Neural cell (in vitro differentiated cells): Measurements from ENCODE around the gene ZNF280C. TPM values are rescaled to one million over a fixed set of nuclear protein-coding genes. Genes with fewer than 3 reads are reported as not detected.
A peak's percentile ranks its signal among the peaks of the same experiment; 100 is the strongest.

ENCODE experiments used
- H2AFZ ChIP-seq: fragments of 200-600, 300-800 bp; sonication (generic), shearing (Covaris generic); 2 replicates; pipeline ENCODE4 v1.6.0; 2014; ENCODE audit warnings: low read depth, mild to moderate bottlenecking, antibody characterized with exemption, low read length, moderate library complexity
- H3F3A ChIP-seq: fragments of 200-600 bp; shearing (Covaris generic); 2 replicates; pipeline ENCODE4 v1.6.1; 2016; ENCODE audit warnings: mild to moderate bottlenecking, moderate library complexity, mixed read lengths, antibody characterized with exemption, low read length; ENCODE audit not compliant: insufficient read depth, poor library complexity, severe bottlenecking
- H3K27ac ChIP-seq: fragments of 200-600, 300-800 bp; sonication (generic), shearing (Covaris generic); 2 replicates; pipeline ENCODE4 v1.5.1; 2014; ENCODE audit warnings: mild to moderate bottlenecking, low read length, moderate library complexity
- H3K27me3 ChIP-seq: fragments of 300-800, 200-600 bp; sonication (generic), shearing (Covaris generic); 2 replicates; pipeline ENCODE4 v1.6.0; 2014; ENCODE audit warnings: mild to moderate bottlenecking, low read depth, low read length, moderate library complexity; ENCODE audit not compliant: insufficient read depth
- H3K36me3 ChIP-seq: fragments of 300-800, 200-600 bp; sonication (generic), shearing (Covaris generic); 2 replicates; pipeline ENCODE4 v1.5.1; 2014; ENCODE audit warnings: mild to moderate bottlenecking, antibody characterized with exemption, low read length, moderate library complexity; ENCODE audit not compliant: insufficient read depth
- H3K4me2 ChIP-seq: fragments of 300-800, 200-600 bp; sonication (generic), shearing (Covaris generic); 2 replicates; pipeline ENCODE4 v1.6.0; 2014; ENCODE audit warnings: mild to moderate bottlenecking, low read length
- H3K4me3 ChIP-seq: fragments of 300-800, 200-600 bp; sonication (generic), shearing (Covaris generic); 2 replicates; pipeline ENCODE4 v1.5.1; 2014; ENCODE audit warnings: mild to moderate bottlenecking, low read length, moderate library complexity
- H3K79me2 ChIP-seq: fragments of 200-600 bp; shearing (Covaris generic); replicated peaks from 2 replicates; pipeline ENCODE4 v1.6.0; 2014; ENCODE audit warnings: mild to moderate bottlenecking, low read length, moderate library complexity; ENCODE audit not compliant: insufficient read depth
- H3K9ac ChIP-seq: fragments of 300-800, 200-600 bp; sonication (generic), shearing (Covaris generic); 2 replicates; pipeline ENCODE4 v1.6.1; 2016; ENCODE audit warnings: mild to moderate bottlenecking, low read length, mixed read lengths
- H3K9me2 ChIP-seq: fragments of 200-600 bp; shearing (Covaris generic); 2 replicates; pipeline ENCODE4 v1.6.1; 2016; ENCODE audit warnings: mild to moderate bottlenecking, low read length, mixed read lengths; ENCODE audit not compliant: insufficient read depth
- H3K9me3 ChIP-seq: fragments of 200-600, 300-800 bp; sonication (generic), shearing (Covaris generic); 2 replicates; pipeline ENCODE4 v1.6.1; 2016; ENCODE audit warnings: mild to moderate bottlenecking, mixed run types, low read length, moderate library complexity, mixed read lengths
- H4K20me1 ChIP-seq: fragments of 200-600 bp; shearing (Covaris generic); 2 replicates; pipeline ENCODE4 v1.6.1; 2016; ENCODE audit warnings: mild to moderate bottlenecking, mixed run types; ENCODE audit not compliant: insufficient read depth
- EP300 ChIP-seq: fragments of 450-650 bp; conservative IDR thresholded peaks from 2 replicates; pipeline ENCODE4 v1.6.1; 2014; ENCODE audit warnings: antibody characterized with exemption, mild to moderate bottlenecking, moderate library complexity; ENCODE audit not compliant: poor library complexity, severe bottlenecking
- EZH2 ChIP-seq: fragments of 200-600, 300-800 bp; shearing (Covaris generic), sonication (generic); IDR thresholded peaks from 2 replicates; pipeline ENCODE4 v1.6.1; 2014; ENCODE audit warnings: antibody characterized with exemption, low read length, borderline replicate concordance, mild to moderate bottlenecking; ENCODE audit not compliant: insufficient read depth, poor library complexity, severe bottlenecking
- MXI1 ChIP-seq: fragments of 450-650 bp; conservative IDR thresholded peaks from 2 replicates; pipeline ENCODE4 v1.6.1; 2014; ENCODE audit warnings: antibody characterized with exemption, mild to moderate bottlenecking; ENCODE audit not compliant: poor library complexity, severe bottlenecking
- POLR2AphosphoS5 ChIP-seq: IDR thresholded peaks from 2 replicates; pipeline ENCODE4 v1.6.1; 2012
- RAD21 ChIP-seq: fragments of 450-650 bp; conservative IDR thresholded peaks from 2 replicates; pipeline ENCODE4 v1.6.1; 2014; ENCODE audit warnings: antibody characterized with exemption, mild to moderate bottlenecking, moderate library complexity
- SMC3 ChIP-seq: fragments of 450-650 bp; conservative IDR thresholded peaks from 2 replicates; pipeline ENCODE4 v1.6.1; 2014; ENCODE audit warnings: antibody characterized with exemption, mild to moderate bottlenecking, moderate library complexity; ENCODE audit not compliant: poor library complexity
- TAF1 ChIP-seq: IDR thresholded peaks from 2 replicates; pipeline ENCODE4 v1.6.1; 2012; ENCODE audit warnings: low read depth
- polyA plus RNA-seq: library from polyadenylated mRNA; depleted of rRNA; stranded (reverse); fragments of >200 nt; gene quantifications from 2 replicates; pipeline ENCODE4 v1.2.3, GENCODE V29; 2014
- TF ChIP-seq, protein P1 (sequence below): fragments of 450-650 bp; IDR thresholded peaks from 2 replicates; pipeline ENCODE4 v1.5.1; 2014; ENCODE audit warnings: antibody characterized with exemption, mild to moderate bottlenecking, moderate library complexity; ENCODE audit not compliant: poor library complexity, severe bottlenecking
- TF ChIP-seq, protein P2 (sequence below): IDR thresholded peaks from 2 replicates; pipeline ENCODE4 v1.6.1; 2012; ENCODE audit warnings: borderline replicate concordance

The ZNF280C gene
- polyA plus RNA-seq, 1 donor from 2014 or later = 9.5 TPM

DNA sequence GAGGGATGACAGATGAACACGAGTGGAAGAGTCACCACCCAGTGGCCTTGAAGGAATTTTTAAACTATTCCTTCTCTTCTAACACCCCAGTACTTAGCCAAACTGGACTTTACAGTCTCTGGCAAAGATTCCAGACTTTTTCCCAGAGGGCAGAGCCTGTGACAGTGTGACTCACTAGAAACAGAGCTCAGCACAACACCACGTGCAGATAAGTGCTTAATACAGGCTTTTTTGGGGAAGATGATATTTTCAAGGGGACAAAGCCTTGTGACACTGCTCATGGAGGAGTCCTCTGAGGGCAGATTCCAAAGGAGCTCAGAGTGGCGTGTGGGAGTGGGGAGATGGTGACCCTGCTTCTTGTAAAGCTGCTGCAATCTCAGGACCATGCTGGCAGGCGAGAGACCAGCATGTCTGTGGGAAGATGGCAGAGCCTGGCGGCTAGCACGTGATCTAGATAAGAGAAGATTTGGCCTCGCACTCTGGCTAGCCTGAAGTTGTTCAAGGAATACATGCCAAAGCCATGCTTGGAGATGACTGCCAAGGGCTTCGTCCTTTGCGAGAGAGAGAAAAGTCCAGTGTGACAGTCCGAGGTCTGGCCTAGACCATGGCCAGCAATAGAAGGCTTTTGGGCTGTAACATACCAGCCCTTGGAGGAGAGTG lies 94.5 kb downstream of the ZNF280C start:
- Histone ChIP-seq H3K27ac (no peak overlapping the region), H3K27me3 (no peaks in the 10 kb centered on the region)

DNA sequence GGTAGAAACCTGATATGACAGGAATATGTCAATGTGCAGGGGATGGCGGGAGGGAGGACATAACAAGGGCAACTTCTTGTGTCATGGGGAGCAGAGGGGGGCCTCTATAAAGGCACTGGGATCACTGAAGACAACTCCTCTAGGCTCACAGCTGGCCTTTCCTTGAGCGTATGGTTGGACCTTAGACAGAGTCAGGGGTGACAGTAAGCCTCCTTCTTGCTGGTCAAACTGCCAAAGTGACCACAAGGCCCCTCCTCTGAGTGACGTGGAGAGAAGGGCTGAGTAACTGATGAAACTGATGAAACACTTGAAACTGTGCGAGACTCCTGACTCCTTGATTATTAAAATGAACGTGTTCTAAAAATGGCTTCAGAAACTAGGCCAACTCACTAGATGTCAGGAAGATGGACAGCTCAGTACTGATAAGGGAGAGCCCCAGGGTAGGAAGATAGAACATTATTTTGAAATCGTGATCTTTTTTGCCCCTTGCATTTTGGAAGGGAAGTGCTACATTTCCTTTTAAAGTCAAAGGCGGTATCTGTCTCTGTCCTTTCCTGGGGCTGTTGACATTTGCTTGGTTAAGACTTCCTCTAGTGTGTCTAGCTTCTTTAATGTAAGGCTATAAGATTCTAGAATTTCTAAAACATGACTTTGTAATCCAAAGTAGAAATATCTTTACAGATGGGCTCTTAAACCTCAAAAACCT lies 95.4 kb downstream of the ZNF280C start:
- Histone ChIP-seq H3K27ac (peak overlapping the region; percentile 95), H3K79me2 (peaks cover 30% of the 10 kb centered on the region)
- TF ChIP-seq TAF1 (no peak), MXI1 (no peak), EP300 (no peak), EZH2 (no peak), POLR2AphosphoS5 (no peak), SMC3 (no peak)
- TF ChIP-seq, protein P1, sequence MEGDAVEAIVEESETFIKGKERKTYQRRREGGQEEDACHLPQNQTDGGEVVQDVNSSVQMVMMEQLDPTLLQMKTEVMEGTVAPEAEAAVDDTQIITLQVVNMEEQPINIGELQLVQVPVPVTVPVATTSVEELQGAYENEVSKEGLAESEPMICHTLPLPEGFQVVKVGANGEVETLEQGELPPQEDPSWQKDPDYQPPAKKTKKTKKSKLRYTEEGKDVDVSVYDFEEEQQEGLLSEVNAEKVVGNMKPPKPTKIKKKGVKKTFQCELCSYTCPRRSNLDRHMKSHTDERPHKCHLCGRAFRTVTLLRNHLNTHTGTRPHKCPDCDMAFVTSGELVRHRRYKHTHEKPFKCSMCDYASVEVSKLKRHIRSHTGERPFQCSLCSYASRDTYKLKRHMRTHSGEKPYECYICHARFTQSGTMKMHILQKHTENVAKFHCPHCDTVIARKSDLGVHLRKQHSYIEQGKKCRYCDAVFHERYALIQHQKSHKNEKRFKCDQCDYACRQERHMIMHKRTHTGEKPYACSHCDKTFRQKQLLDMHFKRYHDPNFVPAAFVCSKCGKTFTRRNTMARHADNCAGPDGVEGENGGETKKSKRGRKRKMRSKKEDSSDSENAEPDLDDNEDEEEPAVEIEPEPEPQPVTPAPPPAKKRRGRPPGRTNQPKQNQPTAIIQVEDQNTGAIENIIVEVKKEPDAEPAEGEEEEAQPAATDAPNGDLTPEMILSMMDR = no peak
- TF ChIP-seq, protein P2, sequence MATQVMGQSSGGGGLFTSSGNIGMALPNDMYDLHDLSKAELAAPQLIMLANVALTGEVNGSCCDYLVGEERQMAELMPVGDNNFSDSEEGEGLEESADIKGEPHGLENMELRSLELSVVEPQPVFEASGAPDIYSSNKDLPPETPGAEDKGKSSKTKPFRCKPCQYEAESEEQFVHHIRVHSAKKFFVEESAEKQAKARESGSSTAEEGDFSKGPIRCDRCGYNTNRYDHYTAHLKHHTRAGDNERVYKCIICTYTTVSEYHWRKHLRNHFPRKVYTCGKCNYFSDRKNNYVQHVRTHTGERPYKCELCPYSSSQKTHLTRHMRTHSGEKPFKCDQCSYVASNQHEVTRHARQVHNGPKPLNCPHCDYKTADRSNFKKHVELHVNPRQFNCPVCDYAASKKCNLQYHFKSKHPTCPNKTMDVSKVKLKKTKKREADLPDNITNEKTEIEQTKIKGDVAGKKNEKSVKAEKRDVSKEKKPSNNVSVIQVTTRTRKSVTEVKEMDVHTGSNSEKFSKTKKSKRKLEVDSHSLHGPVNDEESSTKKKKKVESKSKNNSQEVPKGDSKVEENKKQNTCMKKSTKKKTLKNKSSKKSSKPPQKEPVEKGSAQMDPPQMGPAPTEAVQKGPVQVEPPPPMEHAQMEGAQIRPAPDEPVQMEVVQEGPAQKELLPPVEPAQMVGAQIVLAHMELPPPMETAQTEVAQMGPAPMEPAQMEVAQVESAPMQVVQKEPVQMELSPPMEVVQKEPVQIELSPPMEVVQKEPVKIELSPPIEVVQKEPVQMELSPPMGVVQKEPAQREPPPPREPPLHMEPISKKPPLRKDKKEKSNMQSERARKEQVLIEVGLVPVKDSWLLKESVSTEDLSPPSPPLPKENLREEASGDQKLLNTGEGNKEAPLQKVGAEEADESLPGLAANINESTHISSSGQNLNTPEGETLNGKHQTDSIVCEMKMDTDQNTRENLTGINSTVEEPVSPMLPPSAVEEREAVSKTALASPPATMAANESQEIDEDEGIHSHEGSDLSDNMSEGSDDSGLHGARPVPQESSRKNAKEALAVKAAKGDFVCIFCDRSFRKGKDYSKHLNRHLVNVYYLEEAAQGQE = no peak

More for the DNA sequence above, 94.5 kb downstream of the ZNF280C start:
- no peaks in the 10 kb centered on the region for H4K20me1 ChIP-seq
- no peaks in the 10 kb centered on the region for H3F3A ChIP-seq
- peak overlapping the region; percentile 91 for H3K4me3 ChIP-seq
- H3K79me2 ChIP-seq = peaks cover 30% of the 10 kb centered on the region
- H3K9ac ChIP-seq = peak overlapping the region; percentile 23
- H2AFZ ChIP-seq = no peak overlapping the region
- H3K9me3 ChIP-seq = no peaks in the 10 kb centered on the region
- no peaks in the 10 kb centered on the region for H3K9me2 ChIP-seq
- H3K36me3 ChIP-seq = no peaks in the 10 kb centered on the region
- H3K4me2 ChIP-seq = peak overlapping the region; percentile 73
- TF ChIP-seq, protein P2 = no peak
- TF ChIP-seq, protein P1 = no peak
- TF ChIP-seq EP300 (no peak), RAD21 (no peak), EZH2 (no peak), POLR2AphosphoS5 (no peak), MXI1 (no peak), TAF1 (no peak), SMC3 (no peak)

More for the DNA sequence above, 95.4 kb downstream of the ZNF280C start:
- Histone ChIP-seq H3K9ac (peak overlapping the region; percentile 95), H3K27me3 (no peaks in the 10 kb centered on the region), H3K4me3 (peak overlapping the region; percentile 91), H3F3A (no peaks in the 10 kb centered on the region), H2AFZ (no peak overlapping the region), H3K36me3 (no peaks in the 10 kb centered on the region), H3K9me3 (no peaks in the 10 kb centered on the region), H4K20me1 (no peaks in the 10 kb centered on the region), H3K9me2 (no peaks in the 10 kb centered on the region), H3K4me2 (peak overlapping the region; percentile 73)
